Transverse colon (tissue), 3 donors: ENCODE data around the gene GPR176.

Experiments used
- POLR2A ChIP-seq: fragments of 450-650 bp; IDR thresholded peaks from one replicate; pipeline ENCODE4 v1.6.1; 2016; ENCODE audit warnings: antibody characterized with exemption, mild to moderate bottlenecking, moderate library complexity
- TF ChIP-seq, protein P1 (sequence below), 5 experiments: fragments of 200-600 bp in 3 of 5; fragments of 450-650 bp in 2 of 5; sonication (generic) in 3 of 5; IDR thresholded peaks; 1 replicate in 2 of 5; 2 replicates in 3 of 5; pipeline ENCODE4 v1.5.1; 2016 to 2017; ENCODE audit warnings: antibody characterized with exemption in 5 of 5, inconsistent platforms in 3 of 5, mild to moderate bottlenecking in 2 of 5, moderate library complexity in 1 of 5

DNA sequence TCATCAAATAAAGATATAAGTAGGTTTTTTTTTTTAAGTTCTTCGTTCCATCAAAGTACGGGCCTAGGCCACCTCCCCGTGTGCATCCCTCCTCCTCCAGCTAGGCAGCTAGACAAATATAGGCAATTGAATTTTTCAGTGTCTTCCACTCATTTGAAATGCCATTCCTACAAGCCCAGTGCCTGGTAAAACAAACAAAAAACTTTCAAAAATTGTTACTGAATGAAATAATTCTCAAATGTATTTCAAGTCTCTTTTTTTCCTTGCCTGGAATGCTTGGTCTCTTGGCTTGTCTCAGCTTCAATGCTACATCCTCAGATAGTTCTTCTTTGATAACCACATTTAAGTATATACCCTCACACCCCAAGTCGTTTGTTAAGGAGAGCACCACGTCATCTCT lies 17.6 kb upstream of the GPR176 start:
- TF ChIP-seq, protein P1, sequence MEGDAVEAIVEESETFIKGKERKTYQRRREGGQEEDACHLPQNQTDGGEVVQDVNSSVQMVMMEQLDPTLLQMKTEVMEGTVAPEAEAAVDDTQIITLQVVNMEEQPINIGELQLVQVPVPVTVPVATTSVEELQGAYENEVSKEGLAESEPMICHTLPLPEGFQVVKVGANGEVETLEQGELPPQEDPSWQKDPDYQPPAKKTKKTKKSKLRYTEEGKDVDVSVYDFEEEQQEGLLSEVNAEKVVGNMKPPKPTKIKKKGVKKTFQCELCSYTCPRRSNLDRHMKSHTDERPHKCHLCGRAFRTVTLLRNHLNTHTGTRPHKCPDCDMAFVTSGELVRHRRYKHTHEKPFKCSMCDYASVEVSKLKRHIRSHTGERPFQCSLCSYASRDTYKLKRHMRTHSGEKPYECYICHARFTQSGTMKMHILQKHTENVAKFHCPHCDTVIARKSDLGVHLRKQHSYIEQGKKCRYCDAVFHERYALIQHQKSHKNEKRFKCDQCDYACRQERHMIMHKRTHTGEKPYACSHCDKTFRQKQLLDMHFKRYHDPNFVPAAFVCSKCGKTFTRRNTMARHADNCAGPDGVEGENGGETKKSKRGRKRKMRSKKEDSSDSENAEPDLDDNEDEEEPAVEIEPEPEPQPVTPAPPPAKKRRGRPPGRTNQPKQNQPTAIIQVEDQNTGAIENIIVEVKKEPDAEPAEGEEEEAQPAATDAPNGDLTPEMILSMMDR (IDR thresholded peaks at IDR 0.05): no peak
- TF ChIP-seq POLR2A: no peak
